ENCODE data around the gene SPG7. TPM values are rescaled to one million over a fixed set of nuclear protein-coding genes. Genes with fewer than 3 reads are reported as not detected.
"Not testable (repeated sequence)": the region's sequence is repeated elsewhere in the genome, so short reads cannot be mapped to it uniquely, and the experiment has no call there.

Gene SPG7
- total RNA-seq, 2 donors from 2014 or later = 88.6 to 188 TPM

DNA sequence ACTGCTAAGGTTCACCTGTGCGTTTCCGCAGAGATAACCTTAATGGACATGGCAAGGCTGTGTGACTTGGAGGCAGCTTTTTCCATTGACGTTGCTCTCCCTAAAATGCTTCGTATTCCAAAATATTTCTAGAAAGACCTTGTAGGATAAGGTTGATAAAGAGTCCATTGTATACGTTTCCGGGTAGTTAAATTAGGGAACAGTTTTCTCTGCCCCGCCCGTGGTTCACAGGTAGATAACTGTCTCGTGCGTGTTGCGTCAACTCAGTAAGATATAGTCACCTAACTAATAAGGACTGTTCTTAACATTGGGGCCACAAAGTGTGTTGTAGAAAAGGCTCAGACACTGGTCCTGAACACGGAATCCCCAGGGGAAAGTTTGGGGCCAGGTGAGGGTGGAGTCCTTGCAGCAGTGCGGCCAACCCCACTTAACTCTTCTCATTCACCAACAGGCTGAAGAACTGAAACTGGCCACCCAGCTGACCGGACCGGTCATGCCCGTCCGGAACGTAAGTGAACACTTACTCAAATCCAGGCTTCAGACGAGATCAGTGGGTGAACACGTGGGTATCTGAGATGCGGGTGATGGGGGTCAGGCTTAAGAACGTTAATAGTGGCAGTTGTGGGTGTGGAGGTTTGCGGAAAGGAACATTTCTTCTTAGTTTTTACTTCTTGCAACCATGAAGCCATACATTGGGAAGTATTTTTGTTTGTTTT lies 53.8 kb downstream of the SPG7 start:
- DNase-seq (ENCODE audit: low spot score) (no peak), ATAC-seq (no peak)
- peaks cover 23% of the 10 kb centered on the region for H3K36me3 Mint-ChIP-seq
- H3K9me3 Mint-ChIP-seq = no peaks in the 10 kb centered on the region
- H3K27me3 Mint-ChIP-seq = no peaks in the 10 kb centered on the region
- peak overlapping the region; percentile 77 to 88 for H3K27ac Mint-ChIP-seq
- peak overlapping the region; percentile 89 for H3K4me3 Mint-ChIP-seq
- peaks cover 39 to 46% of the 10 kb centered on the region in 2 donors for H3K4me1 Mint-ChIP-seq (ENCODE audit: low read depth in 2 of 2)

DNA sequence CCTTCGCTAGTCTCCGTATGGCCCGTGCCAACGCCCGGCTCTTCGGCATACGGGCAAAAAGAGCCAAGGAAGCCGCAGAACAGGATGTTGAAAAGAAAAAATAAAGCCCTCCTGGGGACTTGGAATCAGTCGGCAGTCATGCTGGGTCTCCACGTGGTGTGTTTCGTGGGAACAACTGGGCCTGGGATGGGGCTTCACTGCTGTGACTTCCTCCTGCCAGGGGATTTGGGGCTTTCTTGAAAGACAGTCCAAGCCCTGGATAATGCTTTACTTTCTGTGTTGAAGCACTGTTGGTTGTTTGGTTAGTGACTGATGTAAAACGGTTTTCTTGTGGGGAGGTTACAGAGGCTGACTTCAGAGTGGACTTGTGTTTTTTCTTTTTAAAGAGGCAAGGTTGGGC lies 54.7 kb downstream of the SPG7 start:
- ATAC-seq (no peak), DNase-seq (ENCODE audit: low spot score) (no peak)
- Mint-ChIP-seq H3K4me1 (ENCODE audit: low read depth in 2 of 2) (peaks cover 32 to 46% of the 10 kb centered on the region in 2 donors), H3K27ac (peak overlapping the region; percentile 77 to 88), H3K4me3 (peak overlapping the region; percentile 89), H3K9me3 (no peaks in the 10 kb centered on the region), H3K36me3 (peaks cover 23% of the 10 kb centered on the region), H3K27me3 (no peaks in the 10 kb centered on the region)

DNA sequence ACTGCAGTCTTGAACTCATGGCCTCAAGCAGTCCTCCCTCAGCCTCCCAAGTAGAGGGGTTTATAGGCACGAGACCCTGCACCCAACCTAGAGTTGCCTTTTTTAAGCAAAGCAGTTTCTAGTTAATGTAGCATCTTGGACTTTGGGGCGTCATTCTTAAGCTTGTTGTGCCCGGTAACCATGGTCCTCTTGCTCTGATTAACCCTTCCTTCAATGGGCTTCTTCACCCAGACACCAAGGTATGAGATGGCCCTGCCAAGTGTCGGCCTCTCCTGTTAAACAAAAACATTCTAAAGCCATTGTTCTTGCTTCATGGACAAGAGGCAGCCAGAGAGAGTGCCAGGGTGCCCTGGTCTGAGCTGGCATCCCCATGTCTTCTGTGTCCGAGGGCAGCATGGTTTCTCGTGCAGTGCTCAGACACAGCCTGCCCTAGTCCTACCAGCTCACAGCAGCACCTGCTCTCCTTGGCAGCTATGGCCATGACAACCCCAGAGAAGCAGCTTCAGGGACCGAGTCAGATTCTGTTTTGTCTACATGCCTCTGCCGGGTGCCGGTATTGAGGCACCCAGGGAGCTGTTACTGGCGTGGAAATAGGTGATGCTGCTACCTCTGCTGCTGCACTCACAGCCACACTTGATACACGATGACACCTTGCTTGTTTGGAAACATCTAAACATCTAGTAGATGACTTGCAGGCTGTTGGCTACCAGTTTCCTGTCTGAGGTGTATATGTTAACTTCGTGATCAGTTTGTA lies 55.6 kb downstream of the SPG7 start:
- ATAC-seq = no peak
- Mint-ChIP-seq H3K4me3 (peak overlapping the region; percentile 39), H3K4me1 (ENCODE audit: low read depth in 2 of 2) (peaks cover 32 to 46% of the 10 kb centered on the region in 2 donors), H3K9me3 (no peaks in the 10 kb centered on the region), H3K36me3 (peaks cover 23% of the 10 kb centered on the region), H3K27me3 (no peaks in the 10 kb centered on the region), H3K27ac (peak overlapping the region; percentile 58 to 77)
- DNase-seq (ENCODE audit: low spot score) = no peak

DNA sequence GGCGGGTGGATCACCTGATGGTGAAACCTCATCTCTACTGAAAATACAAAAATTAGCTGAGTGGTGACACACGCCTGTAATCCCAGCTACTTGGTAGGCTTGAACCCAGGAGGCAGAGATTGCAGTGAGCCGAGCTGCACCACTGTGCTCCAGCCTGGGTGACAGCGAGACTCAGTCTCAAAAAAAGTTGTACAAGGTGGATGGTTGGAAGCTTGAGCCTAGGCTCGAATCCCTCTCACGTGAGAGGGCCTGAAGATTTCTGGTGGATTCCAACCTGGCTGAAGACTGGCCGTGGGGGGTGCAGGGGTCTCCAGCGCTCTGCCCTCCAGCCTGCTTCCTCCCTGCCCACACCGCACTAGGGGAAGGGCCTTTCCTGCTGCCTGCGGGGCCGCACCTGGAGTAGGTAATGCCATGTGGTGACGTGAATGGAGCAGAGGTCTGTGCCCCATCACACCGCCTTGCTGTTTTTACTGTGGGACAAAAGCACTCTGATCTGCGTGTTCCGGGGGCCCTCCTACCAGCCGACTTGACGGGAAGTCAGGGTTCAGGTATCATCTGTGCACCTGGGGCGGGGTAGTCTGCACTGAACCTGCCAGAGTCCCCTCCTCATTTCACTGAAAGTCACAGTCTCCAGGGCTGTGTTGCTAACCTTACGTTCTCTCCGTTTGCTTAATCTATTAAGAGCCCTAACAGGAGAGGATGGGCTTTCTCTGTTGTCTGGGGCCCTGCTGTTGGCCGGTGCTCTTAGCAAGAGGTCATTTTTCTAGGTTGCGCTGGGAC lies 56.5 kb downstream of the SPG7 start:
- peaks cover 29 to 43% of the 10 kb centered on the region in 2 donors for H3K4me1 Mint-ChIP-seq (ENCODE audit: low read depth in 2 of 2)
- peak overlapping the region; percentile 35 to 58 for H3K27ac Mint-ChIP-seq
- H3K36me3 Mint-ChIP-seq = peaks cover 23% of the 10 kb centered on the region
- ATAC-seq = no peak
- peak overlapping the region; percentile 65 for H3K4me3 Mint-ChIP-seq
- DNase-seq (ENCODE audit: low spot score) = no peak
- H3K27me3 Mint-ChIP-seq = no peaks in the 10 kb centered on the region
- no peaks in the 10 kb centered on the region for H3K9me3 Mint-ChIP-seq

DNA sequence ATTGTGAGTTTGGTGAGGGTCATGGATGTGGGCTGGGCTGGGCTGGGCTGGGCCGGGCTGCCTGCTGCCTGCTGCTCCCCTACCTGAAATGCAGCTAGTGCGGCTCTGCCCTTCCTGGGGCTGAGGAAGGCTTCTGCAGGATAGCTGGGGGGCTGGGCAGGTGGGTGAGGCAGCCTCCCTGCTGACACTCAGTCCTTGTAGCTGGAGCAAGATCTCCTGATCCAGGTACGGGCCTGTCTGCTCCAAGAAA lies 57.0 kb downstream of the SPG7 start:
- no peaks in the 10 kb centered on the region for H3K27me3 Mint-ChIP-seq
- H3K4me1 Mint-ChIP-seq (ENCODE audit: low read depth in 2 of 2) = peaks cover 26 to 40% of the 10 kb centered on the region in 2 donors
- DNase-seq (ENCODE audit: low spot score) (no peak), ATAC-seq (no peak)
- peaks cover 23% of the 10 kb centered on the region for H3K36me3 Mint-ChIP-seq
- H3K9me3 Mint-ChIP-seq = no peaks in the 10 kb centered on the region
- H3K4me3 Mint-ChIP-seq = peak overlapping the region; percentile 65
- H3K27ac Mint-ChIP-seq = peak overlapping the region in 1 of 2 donors; percentile 35

DNA sequence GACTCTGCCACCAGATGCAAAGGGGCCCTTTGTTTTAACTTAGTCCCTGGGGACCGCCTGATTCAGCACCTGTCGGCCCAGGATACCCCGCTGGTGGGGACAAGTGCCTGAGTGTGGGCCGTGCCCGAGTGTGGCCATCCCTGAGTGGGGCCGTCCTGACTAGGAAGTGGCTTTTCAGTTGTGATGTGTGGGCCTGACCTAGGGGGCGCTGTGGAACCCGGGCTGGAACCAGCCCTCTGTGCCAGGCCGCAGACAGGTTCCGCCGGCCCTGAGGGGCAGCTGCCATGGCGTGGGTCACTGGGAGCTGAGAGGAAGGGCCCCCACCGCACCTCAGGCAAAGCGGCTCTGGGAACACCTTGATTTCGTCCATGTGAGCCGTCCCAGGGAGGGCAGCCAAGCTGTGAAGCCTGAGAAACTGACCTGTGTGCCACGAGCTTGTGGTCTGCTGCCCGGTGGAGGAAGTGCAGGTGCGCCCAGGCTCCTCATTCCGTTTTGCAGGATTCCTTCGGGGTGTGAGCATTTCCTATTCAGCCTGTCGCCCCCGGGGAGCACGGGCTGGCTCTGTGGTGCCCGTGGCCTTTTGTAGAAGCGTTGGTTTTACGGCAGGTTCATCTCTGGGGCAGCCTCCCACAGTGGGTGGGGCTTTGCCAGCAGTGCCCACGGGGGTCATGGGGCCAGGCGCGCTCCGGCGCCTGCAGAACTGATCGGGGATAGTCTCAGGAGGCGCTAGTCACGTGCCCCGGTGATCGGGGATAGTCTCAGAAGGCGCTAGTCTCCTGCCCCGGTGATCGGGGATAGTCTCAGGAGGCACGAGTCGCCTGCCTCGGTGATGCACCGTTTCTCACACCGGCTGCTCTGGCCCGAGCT lies 57.5 kb downstream of the SPG7 start:
- DNase-seq (ENCODE audit: low spot score) = no peak
- H3K9me3 Mint-ChIP-seq = no peaks in the 10 kb centered on the region
- peak overlapping the region; percentile 42 for H3K4me3 Mint-ChIP-seq
- H3K36me3 Mint-ChIP-seq = peaks cover 23% of the 10 kb centered on the region
- peak overlapping the region in 1 of 2 donors; percentile 35 for H3K27ac Mint-ChIP-seq
- H3K4me1 Mint-ChIP-seq (ENCODE audit: low read depth in 2 of 2) = peaks cover 26 to 40% of the 10 kb centered on the region in 2 donors
- no peaks in the 10 kb centered on the region for H3K27me3 Mint-ChIP-seq
- ATAC-seq = peak; percentile 50 to 54

DNA sequence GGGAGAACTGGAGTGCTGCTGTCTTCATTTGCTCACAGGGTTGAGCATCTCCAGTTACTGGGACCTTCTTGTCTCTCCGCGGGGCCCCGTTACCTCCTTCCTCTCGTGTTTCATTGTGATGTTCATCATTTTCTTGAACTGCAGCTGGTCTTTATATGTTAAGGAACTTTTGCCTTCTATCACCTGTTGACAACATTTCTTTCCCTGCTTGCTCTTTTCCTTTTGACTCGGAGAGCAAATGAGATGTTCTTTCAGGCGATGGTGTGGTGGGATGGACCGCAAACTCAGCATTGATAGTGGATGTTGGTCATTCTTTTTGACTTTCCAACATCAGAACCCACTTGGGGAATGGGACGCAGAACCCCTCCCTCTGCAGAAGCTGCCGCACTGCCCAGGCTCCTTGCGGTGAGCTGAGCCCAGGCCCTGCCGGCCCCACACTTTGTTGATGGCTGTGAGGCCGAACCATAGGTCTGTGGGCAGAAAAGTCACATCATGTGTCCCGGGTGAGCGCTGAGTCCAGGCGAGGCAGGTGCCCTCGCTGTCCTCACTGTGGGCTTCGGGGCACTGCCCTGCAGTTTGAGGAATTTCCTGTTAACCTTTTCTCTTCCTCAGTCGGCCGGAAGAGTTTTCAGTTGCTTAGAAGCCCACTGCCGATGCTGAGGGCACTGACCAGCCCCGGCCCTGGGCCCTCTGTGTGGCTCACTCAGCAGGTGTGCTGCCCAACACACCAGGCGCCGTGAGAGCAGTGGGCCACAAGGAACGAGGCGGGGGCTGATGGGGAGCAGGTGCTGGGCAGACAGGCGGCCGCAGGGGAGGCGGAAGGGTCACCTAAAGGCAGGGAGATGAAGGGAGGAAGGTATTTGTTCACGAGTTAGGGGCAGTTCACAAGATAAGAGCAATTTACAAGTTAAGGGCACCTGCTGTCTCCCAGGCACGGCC lies 59.7 kb downstream of the SPG7 start:
- Mint-ChIP-seq H3K4me1 (ENCODE audit: low read depth in 2 of 2) (peaks cover 14 to 26% of the 10 kb centered on the region in 2 donors), H3K27ac (no peak overlapping the region), H3K9me3 (no peaks in the 10 kb centered on the region), H3K36me3 (peaks cover 8% of the 10 kb centered on the region), H3K4me3 (no peak overlapping the region), H3K27me3 (peaks cover 7 to 8% of the 10 kb centered on the region in 2 donors)
- no peak for DNase-seq (ENCODE audit: low spot score)
- ATAC-seq = no peak

DNA sequence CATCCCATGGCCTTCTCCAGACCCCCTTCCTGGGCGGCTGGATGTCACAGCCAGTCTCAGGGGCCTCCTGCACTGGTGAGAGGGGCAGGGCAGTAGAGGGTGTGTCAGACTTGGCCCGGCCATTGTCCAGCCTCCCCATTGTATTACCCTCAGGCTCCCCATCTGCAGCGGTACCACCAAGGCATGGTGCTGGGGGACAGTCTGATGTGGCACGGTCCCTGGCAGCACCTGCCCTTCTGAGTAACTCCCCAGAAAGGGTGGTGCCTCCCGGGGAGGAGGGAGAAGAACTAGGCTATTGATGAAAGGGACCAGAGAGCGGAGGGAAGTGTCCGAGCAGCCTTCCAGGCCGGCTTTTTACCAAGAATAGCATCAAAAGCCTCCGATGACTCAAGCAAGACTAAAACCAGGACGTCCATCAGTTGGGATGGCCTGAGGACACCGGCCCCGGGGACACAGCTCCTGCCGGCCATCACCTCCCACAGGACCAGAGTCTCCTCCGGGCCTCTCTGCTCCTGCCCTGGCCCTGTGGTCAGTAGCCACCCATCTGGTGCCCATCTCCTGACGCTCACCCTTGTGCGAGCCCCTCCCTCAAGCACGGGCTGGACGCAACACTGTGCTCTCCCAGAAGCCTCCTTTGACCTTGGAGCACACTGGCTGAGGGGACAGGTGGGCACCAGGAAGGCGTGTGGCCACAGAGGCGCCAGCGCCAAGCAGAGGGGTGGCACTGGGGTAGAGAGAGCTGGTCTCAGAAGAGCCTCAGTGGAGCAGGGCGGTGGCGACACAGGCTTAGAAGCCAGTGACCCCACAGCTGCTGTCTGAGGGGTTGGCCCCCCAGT lies 61.5 kb downstream of the SPG7 start:
- H3K36me3 Mint-ChIP-seq = peaks cover 4% of the 10 kb centered on the region
- DNase-seq (ENCODE audit: low spot score) (no peak), ATAC-seq (peak in 1 of 2 donors; percentile 4)
- H3K4me3 Mint-ChIP-seq = no peak overlapping the region
- H3K27me3 Mint-ChIP-seq = peaks cover 7 to 13% of the 10 kb centered on the region in 2 donors
- no peak overlapping the region for H3K27ac Mint-ChIP-seq
- H3K9me3 Mint-ChIP-seq = no peaks in the 10 kb centered on the region
- H3K4me1 Mint-ChIP-seq (ENCODE audit: low read depth in 2 of 2) = peaks cover 7 to 17% of the 10 kb centered on the region in 2 donors

DNA sequence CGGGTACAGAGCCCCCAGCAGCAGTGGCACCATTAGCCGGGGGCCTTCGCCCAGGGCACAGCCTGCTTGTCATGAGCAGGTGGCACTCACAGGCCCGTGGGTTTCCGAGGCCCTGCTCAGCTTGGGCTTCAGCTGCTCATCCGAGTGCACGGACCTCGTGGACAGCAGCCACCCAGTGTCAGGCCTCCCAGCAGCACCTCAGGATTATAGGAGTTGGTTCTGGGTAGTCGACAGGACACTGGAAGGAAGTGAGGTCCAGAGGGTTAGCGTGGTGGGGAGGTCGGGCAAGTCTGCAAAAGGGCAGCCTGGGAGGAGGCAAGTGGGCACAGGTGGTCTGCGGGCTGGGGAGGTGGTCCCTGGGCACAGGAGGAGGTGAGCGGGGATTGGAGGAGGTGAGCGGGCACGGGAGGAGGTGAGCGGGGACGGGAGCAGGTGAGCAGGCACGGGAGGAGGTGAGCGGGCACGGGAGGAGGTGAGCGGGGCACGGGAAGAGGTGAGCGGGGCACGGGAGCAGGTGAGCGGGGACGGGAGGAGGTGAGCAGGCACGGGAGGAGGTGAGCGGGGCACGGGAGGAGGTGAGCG lies 62.2 kb downstream of the SPG7 start:
- Mint-ChIP-seq H3K36me3 (no peaks in the 10 kb centered on the region), H3K4me1 (ENCODE audit: low read depth in 2 of 2) (peaks cover 2 to 10% of the 10 kb centered on the region in 2 donors), H3K27me3 (peaks cover 7 to 13% of the 10 kb centered on the region in 2 donors), H3K27ac (no peak overlapping the region), H3K9me3 (no peaks in the 10 kb centered on the region), H3K4me3 (no peak overlapping the region)
- no peak for DNase-seq (ENCODE audit: low spot score)
- no peak for ATAC-seq

DNA sequence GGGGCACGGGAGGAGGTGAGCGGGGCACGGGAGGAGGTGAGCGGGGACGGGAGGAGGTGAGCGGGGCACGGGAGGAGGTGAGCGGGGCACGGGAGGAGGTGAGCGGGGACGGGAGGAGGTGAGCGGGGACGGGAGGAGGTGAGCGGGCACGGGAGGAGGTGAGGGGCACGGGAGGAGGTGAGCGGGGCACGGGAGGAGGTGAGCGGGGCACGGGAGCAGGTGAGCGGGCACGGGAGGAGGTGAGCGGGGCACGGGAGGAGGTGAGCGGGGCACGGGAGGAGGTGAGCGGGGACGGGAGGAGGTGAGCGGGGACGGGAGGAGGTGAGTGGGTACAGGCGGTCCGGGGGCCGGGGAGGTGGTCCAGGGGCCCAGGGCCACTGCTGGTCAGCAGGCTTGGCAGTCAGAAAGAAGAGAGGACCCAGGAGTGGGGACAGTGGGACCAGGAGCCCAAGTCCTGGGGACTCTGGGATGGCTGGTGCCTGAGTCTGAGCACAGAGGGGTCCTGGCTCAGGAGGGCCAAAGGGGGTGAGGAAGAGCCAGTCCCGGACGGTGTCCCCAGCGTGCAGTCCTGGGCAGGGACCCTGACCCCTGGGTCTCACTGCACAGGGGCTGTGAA lies 62.9 kb downstream of the SPG7 start:
- H3K27me3 Mint-ChIP-seq = peaks cover 7 to 13% of the 10 kb centered on the region in 2 donors
- not testable (repeated sequence) for ATAC-seq; H3K27ac Mint-ChIP-seq; H3K4me3 Mint-ChIP-seq; H3K9me3 Mint-ChIP-seq; H3K4me1 Mint-ChIP-seq (ENCODE audit: low read depth in 2 of 2); DNase-seq (ENCODE audit: low spot score); H3K36me3 Mint-ChIP-seq

DNA sequence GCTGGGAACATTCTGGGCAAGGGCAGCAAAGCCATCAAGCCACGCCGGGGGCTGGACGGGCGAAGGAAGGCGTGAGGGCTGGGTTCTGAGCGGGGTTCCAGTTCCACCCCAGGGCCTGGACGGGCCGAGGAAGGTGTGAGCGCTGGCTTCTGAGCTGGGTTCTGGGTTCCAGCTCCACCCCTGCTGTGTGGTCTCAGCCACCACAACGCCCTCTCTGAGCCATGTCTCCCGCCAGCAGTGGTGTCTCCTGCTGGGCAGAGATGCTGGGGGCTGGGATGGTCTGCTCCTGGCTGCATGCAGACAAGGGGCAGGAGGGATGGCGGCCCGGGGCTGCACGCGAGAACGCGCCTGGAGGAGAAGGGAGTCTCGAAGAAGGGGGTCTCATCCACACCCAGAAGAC lies 63.4 kb downstream of the SPG7 start:
- H3K27ac Mint-ChIP-seq = no peak overlapping the region
- H3K4me1 Mint-ChIP-seq (ENCODE audit: low read depth in 2 of 2) = no peaks in the 10 kb centered on the region
- H3K9me3 Mint-ChIP-seq = no peaks in the 10 kb centered on the region
- DNase-seq (ENCODE audit: low spot score) (no peak), ATAC-seq (no peak)
- peaks cover 7 to 13% of the 10 kb centered on the region in 2 donors for H3K27me3 Mint-ChIP-seq
- H3K36me3 Mint-ChIP-seq = no peaks in the 10 kb centered on the region
- H3K4me3 Mint-ChIP-seq = peak overlapping the region; percentile 22
